Muscle layer of colon (tissue), 2 donors: ENCODE data around the gene CD300LF.

Source experiments
- H3K27ac ChIP-seq: one replicate; pipeline ENCODE4 v1.7.0; 2013; ENCODE audit warnings: low read depth, mild to moderate bottlenecking, low read length, moderate library complexity
- H3K27me3 ChIP-seq, 2 donors: one replicate each; pipeline ENCODE4 v1.7.0; 2013; ENCODE audit warnings: low read length in 2 of 2, mild to moderate bottlenecking in 2 of 2; ENCODE audit not compliant: insufficient read depth in 2 of 2, control insufficient read depth in 1 of 2
- H3K36me3 ChIP-seq: one replicate; pipeline ENCODE4 v1.7.0; 2013; ENCODE audit warnings: mild to moderate bottlenecking, low read length; ENCODE audit not compliant: insufficient read depth
- H3K4me1 ChIP-seq: one replicate; pipeline ENCODE4 v1.7.0; 2013; ENCODE audit warnings: mild to moderate bottlenecking, low read length; ENCODE audit not compliant: insufficient read depth
- H3K4me3 ChIP-seq, 2 donors: one replicate each; pipeline ENCODE4 v1.7.0; 2013; ENCODE audit warnings: low read length in 2 of 2, low read depth in 1 of 2, mild to moderate bottlenecking in 1 of 2, moderate library complexity in 1 of 2
- H3K9ac ChIP-seq: one replicate; pipeline ENCODE4 v1.7.0; 2013; ENCODE audit warnings: low read length
- H3K9me3 ChIP-seq: one replicate; pipeline ENCODE4 v1.7.0; 2013; ENCODE audit warnings: mild to moderate bottlenecking, low read length
- donor health status: abdominal sarcoma.
- donor health status: Adenocarcinoma of cecum.

The CD300LF gene

DNA sequence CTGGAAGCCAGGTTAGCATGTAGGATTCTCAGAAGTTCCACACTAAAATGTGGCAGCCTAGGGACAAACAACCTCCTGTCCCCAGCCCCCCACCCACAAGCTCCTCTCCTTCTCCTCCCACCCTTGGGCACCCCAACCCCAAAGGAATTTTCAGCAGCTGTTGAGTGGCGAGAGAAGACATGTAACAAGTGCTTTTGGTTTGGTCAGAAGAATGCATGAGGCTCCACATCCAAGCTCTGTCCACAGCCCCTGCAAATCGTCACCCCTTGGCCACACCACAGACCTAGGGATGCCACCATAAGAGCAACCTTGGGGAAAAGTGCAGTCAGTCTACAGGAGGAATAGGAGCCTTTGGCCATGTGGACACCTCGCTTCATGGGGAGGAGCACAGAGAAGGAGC is 12.4 kb upstream of the CD300LF start:
- no peaks in the 10 kb centered on the region for H3K9me3 ChIP-seq
- no peaks in the 10 kb centered on the region for H3K36me3 ChIP-seq
- no peaks in the 10 kb centered on the region for H3K4me1 ChIP-seq
- H3K9ac ChIP-seq: no peak overlapping the region
- no peak overlapping the region for H3K27ac ChIP-seq
- no peak overlapping the region for H3K4me3 ChIP-seq
- no peaks in the 10 kb centered on the region for H3K27me3 ChIP-seq

DNA sequence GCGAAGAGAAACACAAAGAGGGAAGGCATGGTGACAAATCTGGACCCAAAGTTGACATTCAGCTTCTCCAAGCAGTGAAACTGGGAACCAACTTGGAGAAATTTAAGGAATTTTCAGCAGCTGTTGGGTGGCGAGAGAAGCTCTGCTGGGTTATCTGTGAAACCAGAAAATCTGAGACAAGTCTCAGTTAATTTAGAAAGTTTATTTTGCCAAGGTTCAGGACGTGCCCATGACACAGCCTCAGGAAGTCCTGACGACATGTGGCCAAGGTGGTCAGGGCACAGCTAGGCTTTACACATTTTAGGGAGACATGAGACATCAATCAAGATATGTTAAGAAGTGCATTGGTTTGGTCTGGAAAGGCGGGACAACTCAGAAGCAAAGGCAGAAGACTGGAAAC is 11.2 kb upstream of the CD300LF start:
- no peak overlapping the region for H3K27ac ChIP-seq
- H3K36me3 ChIP-seq: no peaks in the 10 kb centered on the region
- no peaks in the 10 kb centered on the region for H3K4me1 ChIP-seq
- H3K9me3 ChIP-seq: no peaks in the 10 kb centered on the region
- no peak overlapping the region for H3K9ac ChIP-seq
- H3K27me3 ChIP-seq: no peaks in the 10 kb centered on the region
- H3K4me3 ChIP-seq: no peak overlapping the region

- Histone ChIP-seq H3K27me3 (no peaks in the 10 kb centered on the region), H3K9ac (no peak overlapping the region), H3K27ac (no peak overlapping the region), H3K9me3 (no peaks in the 10 kb centered on the region), H3K4me1 (no peaks in the 10 kb centered on the region), H3K36me3 (no peaks in the 10 kb centered on the region), H3K4me3 (no peak overlapping the region)
Observed at GRCh38 chr17:74722782-74723181, 10.1 kb upstream of the CD300LF start.

DNA sequence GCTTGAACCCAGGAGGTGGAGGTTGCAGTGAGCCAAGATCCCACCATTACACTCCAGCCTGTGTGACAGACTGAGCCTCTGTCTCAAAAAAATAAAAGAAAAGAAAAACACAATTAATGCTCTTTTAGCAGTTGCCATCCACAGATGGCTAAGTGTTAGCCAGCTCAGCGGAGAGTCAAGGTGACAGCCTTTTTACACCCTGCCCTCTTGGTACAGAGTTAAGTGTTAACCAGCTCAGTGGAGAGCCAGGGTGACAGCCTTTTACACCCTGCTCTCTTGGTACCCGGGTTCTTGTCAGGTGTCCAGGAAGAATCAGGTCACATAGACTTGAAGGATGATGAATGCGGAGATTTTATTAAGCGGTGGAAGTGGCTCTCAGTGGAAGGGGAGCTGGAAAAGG is 7.8 kb upstream of the CD300LF start:
- H3K27me3 ChIP-seq: no peaks in the 10 kb centered on the region
- H3K4me1 ChIP-seq: no peaks in the 10 kb centered on the region

DNA sequence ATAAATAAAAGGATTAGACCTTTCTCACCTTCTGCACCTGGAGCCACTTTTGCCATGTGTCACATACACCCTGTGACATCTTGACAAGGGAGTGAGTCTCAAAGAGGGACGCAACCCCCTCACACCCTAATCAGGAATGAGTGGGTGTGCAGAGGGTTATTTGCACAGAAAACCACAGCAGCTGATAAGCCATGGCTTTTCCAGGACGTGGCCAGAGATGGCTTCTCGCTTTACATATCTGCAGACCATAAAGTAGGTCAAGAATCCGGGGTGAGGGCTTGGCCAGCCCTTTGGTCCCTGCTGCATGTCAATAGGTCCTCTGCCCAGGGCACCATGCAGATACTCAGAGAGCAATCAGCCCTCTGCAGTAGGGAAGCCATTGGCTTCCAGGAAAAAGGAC is 2.4 kb upstream of the CD300LF start:
- Histone ChIP-seq H3K9ac (no peak overlapping the region), H3K27me3 (peaks cover 0 to 5% of the 10 kb centered on the region in 2 donors), H3K9me3 (no peaks in the 10 kb centered on the region), H3K27ac (no peak overlapping the region), H3K4me3 (no peak overlapping the region), H3K4me1 (no peaks in the 10 kb centered on the region), H3K36me3 (no peaks in the 10 kb centered on the region)

More for the DNA sequence above, 7.8 kb upstream of the CD300LF start:
- Histone ChIP-seq H3K9ac (no peak overlapping the region), H3K4me3 (no peak overlapping the region), H3K9me3 (no peaks in the 10 kb centered on the region), H3K36me3 (no peaks in the 10 kb centered on the region), H3K27ac (no peak overlapping the region)

GRCh38 chr17:74713171-74713755 is 540 bp upstream of the CD300LF start:
- H3K9ac ChIP-seq: no peak overlapping the region
- no peaks in the 10 kb centered on the region for H3K36me3 ChIP-seq
- H3K4me3 ChIP-seq: no peak overlapping the region
- H3K4me1 ChIP-seq: no peaks in the 10 kb centered on the region
- no peak overlapping the region for H3K27ac ChIP-seq
- no peaks in the 10 kb centered on the region for H3K9me3 ChIP-seq
- peaks cover 0 to 5% of the 10 kb centered on the region in 2 donors for H3K27me3 ChIP-seq

DNA sequence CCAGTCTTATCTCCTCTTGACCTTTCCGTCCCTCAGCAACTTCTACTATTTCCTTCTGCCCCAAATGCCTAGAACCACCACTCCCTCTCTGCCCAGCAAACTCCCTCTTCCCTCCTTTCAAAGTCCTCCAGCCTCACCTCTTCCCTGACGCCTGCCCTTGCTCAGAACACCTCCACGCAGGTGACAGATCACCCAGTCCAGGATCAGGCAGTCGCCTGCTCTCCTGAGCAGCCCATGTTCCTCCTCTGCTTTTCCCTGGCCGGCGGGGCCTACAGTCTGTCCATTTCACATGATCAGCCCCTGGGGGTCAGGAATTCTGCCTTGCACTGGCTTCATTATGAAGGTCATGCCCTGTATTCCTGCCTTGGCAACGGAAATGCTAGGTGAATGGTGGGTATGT is 422 bp downstream of the CD300LF start:
- H3K27ac ChIP-seq: no peak overlapping the region
- H3K4me3 ChIP-seq: no peak overlapping the region
- H3K4me1 ChIP-seq: no peaks in the 10 kb centered on the region

DNA sequence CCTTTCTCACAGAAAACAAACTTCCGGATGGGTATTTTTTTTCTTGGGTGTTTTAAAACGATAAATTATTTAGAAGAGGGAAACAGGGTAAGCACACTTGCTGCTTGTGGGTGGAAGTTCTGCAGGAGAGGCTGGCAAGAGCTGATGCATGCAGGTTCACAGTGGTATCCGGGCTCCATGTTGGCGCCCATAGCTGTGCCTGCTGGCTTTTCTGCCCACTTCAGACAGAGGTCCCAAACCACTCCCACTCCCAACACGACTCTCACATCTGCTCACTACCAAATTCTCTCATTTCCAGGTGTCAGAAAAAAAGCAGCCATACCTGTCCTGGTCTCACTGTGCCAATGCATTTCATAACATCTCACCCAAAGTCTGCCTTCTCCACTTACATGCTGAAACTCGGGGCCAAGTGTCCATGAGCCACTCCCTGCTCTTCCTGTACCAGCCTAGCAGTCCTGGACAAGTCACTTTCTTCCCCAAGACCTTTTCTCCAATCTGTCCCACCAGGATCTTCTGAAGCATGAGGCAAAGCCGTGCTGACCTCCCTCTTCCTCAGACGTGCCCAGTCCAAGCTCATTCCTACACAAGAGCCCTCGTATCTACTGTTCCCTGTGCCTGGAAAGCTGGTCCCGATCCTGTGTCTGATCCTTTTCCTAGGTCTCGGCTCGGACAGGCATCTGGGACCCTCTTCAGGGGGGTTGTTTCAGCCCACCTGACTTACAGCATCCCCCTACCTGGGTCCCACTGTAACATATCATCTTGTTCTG is 1.5 kb downstream of the CD300LF start:
- no peak overlapping the region for H3K27ac ChIP-seq
- no peaks in the 10 kb centered on the region for H3K9me3 ChIP-seq
- no peak overlapping the region for H3K9ac ChIP-seq
- H3K4me1 ChIP-seq: no peaks in the 10 kb centered on the region
- H3K36me3 ChIP-seq: no peaks in the 10 kb centered on the region
- H3K4me3 ChIP-seq: no peak overlapping the region
- peaks cover 0 to 5% of the 10 kb centered on the region in 2 donors for H3K27me3 ChIP-seq

More for the DNA sequence above, 422 bp downstream of the CD300LF start:
- no peaks in the 10 kb centered on the region for H3K36me3 ChIP-seq
- peaks cover 0 to 5% of the 10 kb centered on the region in 2 donors for H3K27me3 ChIP-seq
- no peak overlapping the region for H3K9ac ChIP-seq
- H3K9me3 ChIP-seq: no peaks in the 10 kb centered on the region

DNA sequence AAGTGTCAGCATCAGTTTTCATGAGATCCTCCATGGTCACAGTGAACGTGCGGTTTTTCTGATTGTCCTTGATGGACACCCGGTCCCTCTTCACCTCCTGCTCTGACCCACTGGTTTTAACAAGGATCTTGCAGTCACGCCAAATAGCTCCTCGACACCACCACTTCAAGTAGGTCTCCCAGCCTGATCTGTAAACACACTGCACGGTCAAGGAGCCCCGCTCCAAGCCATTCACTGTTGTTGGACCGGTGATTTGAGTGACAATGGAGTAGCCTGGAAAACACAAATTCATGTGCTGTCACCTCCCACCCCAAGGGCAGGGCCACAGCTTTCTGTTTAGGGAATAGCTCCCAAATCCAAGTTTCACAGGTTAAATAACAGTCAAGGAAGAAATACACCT is 8.2 kb downstream of the CD300LF start:
- Histone ChIP-seq H3K36me3 (no peaks in the 10 kb centered on the region), H3K9ac (no peak overlapping the region), H3K27ac (no peak overlapping the region), H3K4me1 (no peaks in the 10 kb centered on the region), H3K9me3 (no peaks in the 10 kb centered on the region), H3K4me3 (no peak overlapping the region), H3K27me3 (peaks cover 0 to 4% of the 10 kb centered on the region in 2 donors)

GRCh38 chr17:74703311-74703710 is 9.4 kb downstream of the CD300LF start:
- Histone ChIP-seq H3K27me3 (peaks cover 0 to 4% of the 10 kb centered on the region in 2 donors), H3K36me3 (no peaks in the 10 kb centered on the region), H3K9ac (no peak overlapping the region), H3K4me1 (no peaks in the 10 kb centered on the region), H3K9me3 (no peaks in the 10 kb centered on the region), H3K4me3 (no peak overlapping the region), H3K27ac (no peak overlapping the region)

GRCh38 chr17:74702116-74702871 is 10.4 kb downstream of the CD300LF start:
- Histone ChIP-seq H3K9ac (no peak overlapping the region), H3K4me1 (no peaks in the 10 kb centered on the region), H3K27me3 (peaks cover 0 to 4% of the 10 kb centered on the region in 2 donors), H3K9me3 (no peaks in the 10 kb centered on the region), H3K36me3 (no peaks in the 10 kb centered on the region), H3K27ac (no peak overlapping the region), H3K4me3 (no peak overlapping the region)
